Heart right ventricle (tissue), 16 donors: Measurements from ENCODE around the gene C6orf47. TPM values are rescaled to one million over a fixed set of nuclear protein-coding genes. Genes with fewer than 3 reads are reported as not detected.
A peak's percentile ranks its signal among the peaks of the same experiment; 100 is the strongest.

Experiments used
- ATAC-seq, 8 donors: fragments of 200-7000 bp; cut with Tn5 transposase; one replicate each; pipeline ENCODE4 v1.9.1; 2020; ENCODE audit warnings: mild to moderate bottlenecking in 8 of 8, moderate library complexity in 8 of 8, moderate number of reproducible peaks in 1 of 8
- DNase-seq, 2 donors: peaks; one replicate each; pipeline ENCODE4 v3.0.0-alpha.2; 2020
- H3K27ac ChIP-seq, 10 donors: fragments of 200-600 bp; sonication (generic) in 2 of 10; one replicate each; pipeline versions ENCODE4 v1.5.0 to v1.8.0; 2020 to 2022; ENCODE audit warnings: mild to moderate bottlenecking in 3 of 10
- H3K27me3 ChIP-seq, 7 donors: fragments of 200-600 bp; one replicate each; pipeline ENCODE4 v1.8.0; 2021 to 2022; ENCODE audit warnings: mild to moderate bottlenecking in 2 of 7
- H3K36me3 ChIP-seq, 9 donors: fragments of 200-600 bp; sonication (generic) in 1 of 9; one replicate each; pipeline versions ENCODE4 v1.5.0 to v1.8.0; 2020 to 2022; ENCODE audit warnings: mild to moderate bottlenecking in 2 of 9
- H3K4me1 ChIP-seq, 9 donors: fragments of 200-600 bp; sonication (generic) in 1 of 9; one replicate each; pipeline versions ENCODE4 v1.5.0 to v1.8.0; 2020 to 2022; ENCODE audit warnings: mild to moderate bottlenecking in 4 of 9
- H3K4me3 ChIP-seq, 10 donors: fragments of 200-600 bp; sonication (generic) in 2 of 10; one replicate each; pipeline versions ENCODE4 v1.5.0 to v1.8.0; 2020 to 2022; ENCODE audit warnings: mild to moderate bottlenecking in 7 of 10, moderate library complexity in 2 of 10
- H3K9me3 ChIP-seq, 11 donors: fragments of 200-600 bp in 10 of 11; sonication (generic) in 2 of 11; one replicate each; pipeline versions ENCODE4 v1.5.0 to v1.8.0; 2013 to 2022; ENCODE audit warnings: mild to moderate bottlenecking in 2 of 11, control low read depth in 1 of 11, moderate library complexity in 1 of 11
- WGBS, 2 donors: extraction: QIAGEN DNeasy Blood & Tissue Kit; methylation state at CpG; one replicate each; pipeline ENCODE4 v1.1.7; 2013; ENCODE audit warnings: inconsistent platforms in 1 of 2; 5-methylcytosine and 5-hydroxymethylcytosine counted together
- intact Hi-C, 10 donors: fragments of 100-400 bp; cut with DNase I; formaldehyde crosslinking; loops; one replicate each; pipeline versions ENCODE4 v1.11.1 to v1.14.2; 2022
- polyA plus RNA-seq, 2 donors: library from polyadenylated mRNA; stranded (reverse); fragments of 200-250 nt; gene quantifications; one replicate each; pipeline ENCODE4 v1.2.3, GENCODE V29; 2013
- total RNA-seq, 10 donors: library from RNA; stranded (reverse); fragmentation: NEBNext Ultra II Directional in 3 of 10; extraction: Animal tissue kit (Norgen Biotek cat#: 25700) in 3 of 10; gene quantifications; one replicate each; pipeline versions ENCODE4 v1.2.1 to v1.2.4, GENCODE V29; 2021 to 2023
- TF ChIP-seq, protein P1 (sequence below), 9 donors: fragments of 200-600 bp; sonication (generic) in 2 of 9; IDR thresholded peaks; one replicate each; pipeline versions ENCODE4 v1.5.0 to v1.8.0; 2021 to 2022; ENCODE audit warnings: antibody characterized with exemption in 9 of 9, mild to moderate bottlenecking in 5 of 9, moderate library complexity in 1 of 9
- donor health status: Arrhythmogenic right ventricular cardiomyopathy.
- donor health status: ischemic (EF 13 %, LVEDD 7.1; RV severe dilation, severe dysfunction).
- donor health status: healthy with polysubstance abuse.
- donor health status: DM: no; HTN: yes; CAD: no.
- donor health status: DM: no; HTN: no; CAD: no.
- donor health status: ischemic (EF 25% LVEDD 6.9; RV normal size, moderate dysfunction).
- donor health status: ischemic (EF 25% LVEDD 5.7; RV mildly dilated, moderate dysfunction).
- donor health status: healthy.
- donor health status: DM: yes; HTN: yes; CAD: no.
- donor health status: Ischemic cardiomyopathy.
- donor health status: ischemic (EF 35%, LVEDD 5.7; RV mildly dilated, moderate dysfunction).
- donor health status: nonischemic (EF 11% LVEDD 7.7; RV severe dilation, severe dysfunction).
- donor health status: DM: yes; HTN: yes; CAD: no.
- donor health status: PGD.
- donor health status: ischemic (EF 29% LVEDD 5.4; RV normal size, mild dysfunction).
- donor health status: nonischemic (EF 23%, LVEDD 6.1; RV moderate dilation, normal function).

C6orf47 gene
- total and polyA plus RNA-seq, 12 donors: 15.9 to 23.3 (median 18.1) TPM

DNA sequence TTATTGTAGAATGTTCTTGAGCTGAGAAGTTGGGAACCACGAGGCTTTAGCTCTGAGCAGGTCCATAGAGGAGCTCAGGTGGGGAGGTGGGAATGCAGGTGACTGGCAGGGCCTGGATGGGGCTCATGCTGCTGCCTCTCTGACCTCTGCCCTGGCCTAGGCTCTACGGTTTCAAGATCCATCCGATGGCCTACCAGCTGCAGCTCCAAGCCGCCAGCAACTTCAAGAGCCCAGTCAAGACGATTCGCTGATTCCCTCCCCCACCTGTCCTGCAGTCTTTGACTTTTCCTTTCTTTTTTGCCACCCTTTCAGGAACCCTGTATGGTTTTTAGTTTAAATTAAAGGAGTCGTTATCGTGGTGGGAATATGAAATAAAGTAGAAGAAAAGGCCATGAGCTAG lies 9.1 kb upstream of the C6orf47 start, which contains the start of gene LY6G5B:
LY6G5B (plus strand) TSS at position 301 of the 400 bp plus-strand sequence. CDS start 975 bp downstream, outside the sequence.
- intact Hi-C loops: loop anchor here in 3 of 10 donors (5.0 to 10.0 kb wide), 5 partner anchors 127 to 1745 kb away; partner anchors contain the start of genes CFB (in 1 of the 3), CUTA (in 1 of the 3), DDX39B (in 1 of the 3) and PHF1 (in 1 of the 3)

DNA sequence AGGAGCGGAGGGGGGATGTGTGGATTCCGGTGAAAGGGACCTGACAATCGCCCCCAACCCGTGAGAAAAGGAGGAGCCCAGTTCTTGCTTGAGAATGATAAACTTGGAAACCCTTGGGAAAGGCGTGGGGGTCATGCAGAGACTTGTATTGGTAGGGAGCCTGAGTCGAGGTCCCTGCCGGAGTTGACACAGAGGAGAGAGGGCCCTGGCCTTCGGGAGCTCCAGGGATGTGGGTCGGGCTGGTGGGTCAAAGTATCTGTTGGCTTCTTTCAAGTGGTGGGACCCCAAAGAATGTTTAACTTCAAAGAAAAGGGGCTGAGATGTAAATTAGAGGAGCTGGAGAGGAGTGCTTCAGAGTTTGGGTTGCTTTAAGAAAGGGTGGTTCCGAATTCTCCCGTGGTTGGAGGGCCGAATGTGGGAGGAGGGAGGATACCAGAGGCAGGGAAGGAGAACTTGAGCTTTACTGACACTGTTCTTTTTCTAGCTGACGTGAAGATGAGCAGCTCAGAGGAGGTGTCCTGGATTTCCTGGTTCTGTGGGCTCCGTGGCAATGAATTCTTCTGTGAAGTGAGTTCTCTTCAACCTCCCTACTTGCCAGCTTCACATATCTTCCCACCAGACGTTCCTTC lies 5.9 kb upstream of the C6orf47 start:
- H3K9me3 ChIP-seq: no peaks in the 10 kb centered on the region
- 4% methylated on average over 15 of the region's 15 CpGs for WGBS, 2 donors
- intact Hi-C loops: loop anchor here in 2 of 10 donors (5.0 to 10.0 kb wide), 4 partner anchors 124 to 1748 kb away; partner anchors contain the start of genes CUTA (in 1 of the 2), DDX39B (in 1 of the 2) and PHF1 (in 1 of the 2)
- TF ChIP-seq, protein P1, sequence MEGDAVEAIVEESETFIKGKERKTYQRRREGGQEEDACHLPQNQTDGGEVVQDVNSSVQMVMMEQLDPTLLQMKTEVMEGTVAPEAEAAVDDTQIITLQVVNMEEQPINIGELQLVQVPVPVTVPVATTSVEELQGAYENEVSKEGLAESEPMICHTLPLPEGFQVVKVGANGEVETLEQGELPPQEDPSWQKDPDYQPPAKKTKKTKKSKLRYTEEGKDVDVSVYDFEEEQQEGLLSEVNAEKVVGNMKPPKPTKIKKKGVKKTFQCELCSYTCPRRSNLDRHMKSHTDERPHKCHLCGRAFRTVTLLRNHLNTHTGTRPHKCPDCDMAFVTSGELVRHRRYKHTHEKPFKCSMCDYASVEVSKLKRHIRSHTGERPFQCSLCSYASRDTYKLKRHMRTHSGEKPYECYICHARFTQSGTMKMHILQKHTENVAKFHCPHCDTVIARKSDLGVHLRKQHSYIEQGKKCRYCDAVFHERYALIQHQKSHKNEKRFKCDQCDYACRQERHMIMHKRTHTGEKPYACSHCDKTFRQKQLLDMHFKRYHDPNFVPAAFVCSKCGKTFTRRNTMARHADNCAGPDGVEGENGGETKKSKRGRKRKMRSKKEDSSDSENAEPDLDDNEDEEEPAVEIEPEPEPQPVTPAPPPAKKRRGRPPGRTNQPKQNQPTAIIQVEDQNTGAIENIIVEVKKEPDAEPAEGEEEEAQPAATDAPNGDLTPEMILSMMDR (IDR thresholded peaks at IDR 0.05): no peak
- DNase-seq (no peak), ATAC-seq (peak in 1 of 8 donors; percentile 0)
- H3K4me1 ChIP-seq: peaks cover 11 to 54% (median 44%) of the 10 kb centered on the region in 9 donors
- H3K27me3 ChIP-seq: no peaks in the 10 kb centered on the region
- peak overlapping the region; percentile 70 to 98 (median 96) for H3K27ac ChIP-seq
- H3K4me3 ChIP-seq: peak overlapping the region; percentile 59 to 98 (median 82)
- peaks cover 0 to 71% (median 44%) of the 10 kb centered on the region in 9 donors for H3K36me3 ChIP-seq

More for the DNA sequence above, 9.1 kb upstream of the C6orf47 start, which contains the start of gene LY6G5B:
- DNase-seq: no peak
- no peak within 1 kb of the TSS for H3K27ac ChIP-seq
- no peaks in the 10 kb centered on the region for H3K9me3 ChIP-seq
- WGBS, 2 donors: 83 to 85% methylated on average over 8 of the region's 8 CpGs
- TF ChIP-seq, protein P1 (IDR thresholded peaks at IDR 0.05): no peak
- peaks cover 0 to 76% (median 53%) of the 10 kb centered on the region in 9 donors for H3K36me3 ChIP-seq
- ATAC-seq: no peak
- no peak within 1 kb of the TSS for H3K4me3 ChIP-seq
- H3K27me3 ChIP-seq: no peaks in the 10 kb centered on the region
- peaks cover 0 to 26% (median 14%) of the 10 kb centered on the region in 9 donors for H3K4me1 ChIP-seq

DNA sequence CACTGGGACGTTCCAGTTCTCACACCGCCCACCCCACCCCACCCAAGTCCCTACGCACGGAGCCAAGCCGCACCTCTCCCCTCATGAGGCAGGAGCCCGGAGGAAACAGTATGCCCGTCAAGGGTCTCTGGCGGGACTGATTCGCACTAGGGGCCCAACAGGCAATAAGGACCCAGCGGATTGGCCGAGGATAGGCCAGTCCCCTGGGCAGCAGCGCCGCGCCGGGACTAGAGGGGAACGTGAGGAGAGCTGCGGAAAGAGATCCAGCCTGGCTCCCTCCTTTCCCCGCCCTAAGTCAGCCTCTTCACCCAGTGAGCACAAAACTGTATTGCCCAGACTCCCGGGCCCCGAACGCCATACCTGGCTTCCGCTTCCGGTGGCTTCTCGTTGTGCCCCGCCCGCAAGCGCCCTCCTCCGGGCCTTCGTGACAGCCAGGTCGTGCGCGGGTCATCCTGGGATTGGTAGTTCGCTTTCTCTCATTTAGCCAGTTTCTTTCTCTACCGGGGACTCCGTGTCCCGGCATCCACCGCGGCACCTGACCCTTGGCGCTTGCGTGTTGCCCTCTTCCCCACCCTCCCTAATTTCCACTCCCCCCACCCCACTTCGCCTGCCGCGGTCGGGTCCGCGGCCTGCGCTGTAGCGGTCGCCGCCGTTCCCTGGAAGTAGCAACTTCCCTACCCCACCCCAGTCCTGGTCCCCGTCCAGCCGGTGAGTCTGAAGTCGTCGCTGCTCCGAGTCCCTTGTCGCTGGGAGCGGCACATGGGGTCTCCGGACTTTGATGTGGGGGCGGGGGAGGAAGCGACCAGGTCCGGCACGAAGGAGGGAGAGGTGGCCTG lies 5.1 kb upstream of the C6orf47 start, which contains the start of gene CSNK2B:
CSNK2B (plus strand) TSS at position 580 of the 836 bp plus-strand sequence. CDS start 752 bp downstream, outside the sequence.
- peak within 1 kb of the TSS; percentile 59 to 98 (median 82) for H3K4me3 ChIP-seq
- 0 to 1% methylated on average over 63 of the region's 63 CpGs for WGBS, 2 donors
- TF ChIP-seq, protein P1 (IDR thresholded peaks at IDR 0.05): peak in 5 of 9 donors; percentile 12 to 42 (median 27)
- H3K9me3 ChIP-seq: no peaks in the 10 kb centered on the region
- H3K4me1 ChIP-seq: peaks cover 14 to 62% (median 52%) of the 10 kb centered on the region in 9 donors
- H3K27me3 ChIP-seq: no peaks in the 10 kb centered on the region
- intact Hi-C loops: loop anchor here in 2 of 10 donors (5.0 to 10.0 kb wide), 4 partner anchors 123 to 1749 kb away; partner anchors contain the start of genes CUTA (in 1 of the 2), DDX39B (in 1 of the 2) and PHF1 (in 1 of the 2)
- peaks cover 0 to 64% (median 37%) of the 10 kb centered on the region in 9 donors for H3K36me3 ChIP-seq
- ATAC-seq (peak; percentile 89 to 94 (median 92)), DNase-seq (peak; percentile 98 to 99)
- H3K27ac ChIP-seq: peak within 1 kb of the TSS; percentile 70 to 98 (median 96)
